Measurements from ENCODE around the gene PEX10. TPM values are rescaled to one million over a fixed set of nuclear protein-coding genes. Genes with fewer than 3 reads are reported as not detected.

Gene PEX10
- total RNA-seq, 5 donors from 2014 or later (not counting 1 experiment from before 2014, with no cell fraction given), result 11.7 to 13.2 (median 12.2) TPM

DNA sequence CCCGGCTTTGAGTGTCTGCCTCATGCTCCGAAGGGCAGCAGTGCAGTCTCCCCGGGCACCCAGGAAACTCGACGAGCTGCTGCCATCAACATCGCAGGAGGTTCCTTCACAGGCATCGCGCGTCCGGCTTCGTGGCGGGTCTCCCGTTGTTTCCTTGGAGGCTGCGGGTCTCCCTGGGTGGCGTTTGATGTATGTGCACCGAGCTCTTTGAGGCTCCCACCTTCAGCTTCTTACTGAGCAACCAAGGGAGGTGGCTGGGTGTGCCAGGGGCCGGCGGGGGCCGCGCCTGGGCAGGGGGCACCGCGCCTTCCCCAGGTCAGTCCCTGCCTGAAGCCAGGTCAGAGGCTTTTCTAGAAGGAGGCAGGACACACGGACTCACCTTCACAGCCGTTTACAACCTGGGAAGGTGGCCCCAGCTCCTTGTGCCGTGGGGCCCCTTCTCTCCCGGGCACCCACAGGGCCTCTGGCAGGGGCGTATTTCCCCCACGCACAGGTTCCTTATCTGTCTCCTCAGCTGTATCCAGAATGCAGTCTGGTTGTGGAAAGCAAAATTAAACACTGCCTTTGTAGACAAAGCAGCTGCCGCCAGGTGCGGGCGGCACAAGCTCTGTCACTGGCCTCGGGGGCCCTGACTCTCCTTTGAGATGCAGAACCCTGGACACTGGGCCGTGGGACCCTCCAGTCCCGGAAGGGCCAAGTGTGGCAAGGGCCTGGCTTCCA is 21.7 kb upstream of the PEX10 start:
- no peak for DNase-seq
- Histone ChIP-seq H3K36me3 (ENCODE audit: control insufficient read depth in 2 of 2, extremely low read depth in 1 of 2, insufficient read depth in 1 of 2, low read length in 1 of 2) (no peaks in the 10 kb centered on the region), H3K27ac (ENCODE audit: low read length) (no peak overlapping the region), H3K4me1 (ENCODE audit: control insufficient read depth in 1 of 2, extremely low read depth in 1 of 2, insufficient read depth in 2 of 2, low read length in 2 of 2) (no peaks in the 10 kb centered on the region), H3K4me3 (ENCODE audit: control insufficient read depth in 1 of 2, extremely low read depth in 1 of 2, low read length in 1 of 2) (no peak overlapping the region), H3K9me3 (no peaks in the 10 kb centered on the region), H3K27me3 (replicated peaks in 1 of 2; ENCODE audit: control insufficient read depth in 2 of 2, extremely low read depth in 1 of 2, insufficient read depth in 2 of 2, low read length in 1 of 2) (peaks cover 0 to 26% of the 10 kb centered on the region in 2 experiments)
- Mint-ChIP-seq H3K4me3 (no peak overlapping the region), H3K27ac (no peak overlapping the region), H3K36me3 (peaks cover 3% of the 10 kb centered on the region), H3K27me3 (peaks cover 0 to 2% of the 10 kb centered on the region in 2 donors), H3K9me3 (no peaks in the 10 kb centered on the region), H3K4me1 (no peaks in the 10 kb centered on the region)
- CTCF ChIA-PET, result no interaction called here
- WGBS (ENCODE audit: insufficient coverage), result 67% methylated on average over 26 of the region's 34 CpGs
- POLR2A ChIA-PET, result no interaction called here
- ATAC-seq (replicated peaks in 1 of 4), result no peak

DNA sequence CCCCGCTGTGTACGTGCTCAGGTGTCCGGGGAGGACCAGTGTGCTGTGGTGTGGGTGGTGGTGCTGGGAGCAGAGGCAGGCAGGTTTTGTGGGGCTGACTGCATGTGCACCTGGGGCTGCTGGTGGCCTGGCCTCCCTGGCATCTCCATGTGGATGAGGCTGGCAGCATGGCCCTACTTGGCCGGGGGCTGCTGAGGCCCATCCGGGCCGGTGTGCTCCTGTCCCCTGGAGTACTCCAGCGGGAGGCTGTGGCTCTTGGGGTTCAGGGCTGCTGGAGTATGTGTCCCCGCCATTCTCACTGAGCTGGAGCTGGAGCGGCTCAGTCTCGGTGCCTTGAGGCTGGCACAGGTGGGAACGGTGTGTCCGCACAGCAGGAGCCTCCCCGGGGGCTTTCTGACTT is 20.8 kb upstream of the PEX10 start:
- ChIA-PET POLR2A (no interaction called here), CTCF (no interaction called here)
- Histone ChIP-seq H3K27me3 (replicated peaks in 1 of 2; ENCODE audit: control insufficient read depth in 2 of 2, extremely low read depth in 1 of 2, insufficient read depth in 2 of 2, low read length in 1 of 2) (peaks cover 0 to 27% of the 10 kb centered on the region in 2 experiments), H3K4me3 (ENCODE audit: control insufficient read depth in 1 of 2, extremely low read depth in 1 of 2, low read length in 1 of 2) (no peak overlapping the region), H3K27ac (ENCODE audit: low read length) (no peak overlapping the region), H3K4me1 (ENCODE audit: control insufficient read depth in 1 of 2, extremely low read depth in 1 of 2, insufficient read depth in 2 of 2, low read length in 2 of 2) (no peaks in the 10 kb centered on the region), H3K36me3 (ENCODE audit: control insufficient read depth in 2 of 2, extremely low read depth in 1 of 2, insufficient read depth in 1 of 2, low read length in 1 of 2) (no peaks in the 10 kb centered on the region), H3K9me3 (no peaks in the 10 kb centered on the region)
- Mint-ChIP-seq H3K27me3 (peaks cover 0 to 3% of the 10 kb centered on the region in 2 donors), H3K27ac (no peak overlapping the region), H3K4me3 (no peak overlapping the region), H3K4me1 (no peaks in the 10 kb centered on the region), H3K36me3 (peaks cover 3% of the 10 kb centered on the region), H3K9me3 (no peaks in the 10 kb centered on the region)
- DNase-seq, result no peak
- ATAC-seq (replicated peaks in 1 of 4), result no peak
- WGBS (ENCODE audit: insufficient coverage), result 93% methylated on average over 11 of the region's 13 CpGs

DNA sequence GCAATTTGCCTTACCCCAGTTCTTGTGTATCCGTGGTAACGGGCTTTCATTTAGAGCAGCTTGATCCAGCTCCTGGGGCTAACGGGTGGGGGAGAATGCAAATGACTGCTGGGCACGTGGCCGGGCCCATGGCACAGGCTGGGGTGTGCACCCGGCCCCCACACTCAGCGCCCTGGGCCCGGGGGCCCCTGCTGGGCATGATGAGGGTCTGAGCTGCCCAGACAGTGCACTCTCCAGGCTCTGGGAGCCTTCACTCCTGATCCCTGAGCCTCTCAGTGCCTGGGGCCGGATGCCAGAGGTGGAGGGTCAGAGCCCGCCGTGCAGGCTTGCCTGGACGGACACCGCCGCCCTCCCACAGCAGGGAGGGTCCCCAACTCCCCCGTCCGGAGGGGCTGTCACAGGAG is 20.1 kb upstream of the PEX10 start:
- no peaks in the 10 kb centered on the region for H3K9me3 Mint-ChIP-seq

DNA sequence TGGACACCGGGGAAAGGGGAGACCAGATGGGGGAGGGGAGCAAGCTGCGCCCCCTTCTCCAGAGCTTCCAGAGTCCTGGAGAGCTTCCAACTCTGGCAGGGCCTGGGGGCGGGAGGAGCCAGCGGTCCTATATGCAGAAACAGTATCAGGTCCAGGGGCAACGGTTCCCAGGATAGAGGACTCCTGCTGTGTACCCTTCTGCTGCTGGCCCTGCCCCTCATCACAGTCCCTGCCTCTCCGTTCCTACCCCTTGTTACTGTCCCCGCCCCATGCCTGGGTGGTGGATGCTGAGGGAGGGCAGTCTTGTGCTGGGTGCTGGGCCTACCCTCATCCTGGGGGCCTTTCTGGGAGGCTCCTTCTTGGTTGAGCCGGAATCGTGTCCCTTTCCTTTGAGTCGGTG is 19.2 kb upstream of the PEX10 start:
- Histone ChIP-seq H3K27me3 (replicated peaks in 1 of 2; ENCODE audit: control insufficient read depth in 2 of 2, extremely low read depth in 1 of 2, insufficient read depth in 2 of 2, low read length in 1 of 2) (peaks cover 0 to 37% of the 10 kb centered on the region in 2 experiments), H3K36me3 (ENCODE audit: control insufficient read depth in 2 of 2, extremely low read depth in 1 of 2, insufficient read depth in 1 of 2, low read length in 1 of 2) (no peaks in the 10 kb centered on the region), H3K9me3 (no peaks in the 10 kb centered on the region), H3K4me1 (ENCODE audit: control insufficient read depth in 1 of 2, extremely low read depth in 1 of 2, insufficient read depth in 2 of 2, low read length in 2 of 2) (no peaks in the 10 kb centered on the region), H3K4me3 (ENCODE audit: control insufficient read depth in 1 of 2, extremely low read depth in 1 of 2, low read length in 1 of 2) (no peak overlapping the region), H3K27ac (ENCODE audit: low read length) (no peak overlapping the region)
- H3K36me3 Mint-ChIP-seq, result no peaks in the 10 kb centered on the region
- POLR2A ChIA-PET, result no interaction called here
- CTCF ChIA-PET, result no interaction called here
- no peak overlapping the region for H3K27ac Mint-ChIP-seq
- no peaks in the 10 kb centered on the region for H3K4me1 Mint-ChIP-seq
- ATAC-seq (replicated peaks in 1 of 4) (no peak), DNase-seq (no peak)
- no peaks in the 10 kb centered on the region for H3K9me3 Mint-ChIP-seq
- H3K4me3 Mint-ChIP-seq, result no peak overlapping the region
- peaks cover 0 to 3% of the 10 kb centered on the region in 2 donors for H3K27me3 Mint-ChIP-seq
- WGBS (ENCODE audit: insufficient coverage), result 100% methylated on average over 4 of the region's 10 CpGs

More for the DNA sequence above, 20.1 kb upstream of the PEX10 start:
- CTCF ChIA-PET, result no interaction called here
- Histone ChIP-seq H3K27ac (ENCODE audit: low read length) (no peak overlapping the region), H3K36me3 (ENCODE audit: control insufficient read depth in 2 of 2, extremely low read depth in 1 of 2, insufficient read depth in 1 of 2, low read length in 1 of 2) (no peaks in the 10 kb centered on the region), H3K27me3 (replicated peaks in 1 of 2; ENCODE audit: control insufficient read depth in 2 of 2, extremely low read depth in 1 of 2, insufficient read depth in 2 of 2, low read length in 1 of 2) (peaks cover 0 to 33% of the 10 kb centered on the region in 2 experiments), H3K4me3 (ENCODE audit: control insufficient read depth in 1 of 2, extremely low read depth in 1 of 2, low read length in 1 of 2) (no peak overlapping the region), H3K9me3 (no peaks in the 10 kb centered on the region), H3K4me1 (ENCODE audit: control insufficient read depth in 1 of 2, extremely low read depth in 1 of 2, insufficient read depth in 2 of 2, low read length in 2 of 2) (no peaks in the 10 kb centered on the region)
- POLR2A ChIA-PET, result no interaction called here
- ATAC-seq (replicated peaks in 1 of 4) (no peak), DNase-seq (no peak)
- Mint-ChIP-seq H3K27ac (no peak overlapping the region), H3K4me1 (no peaks in the 10 kb centered on the region), H3K36me3 (peaks cover under 1% of the 10 kb centered on the region), H3K4me3 (no peak overlapping the region), H3K27me3 (peaks cover 0 to 3% of the 10 kb centered on the region in 2 donors)
- 81% methylated on average over 11 of the region's 16 CpGs for WGBS (ENCODE audit: insufficient coverage)

DNA sequence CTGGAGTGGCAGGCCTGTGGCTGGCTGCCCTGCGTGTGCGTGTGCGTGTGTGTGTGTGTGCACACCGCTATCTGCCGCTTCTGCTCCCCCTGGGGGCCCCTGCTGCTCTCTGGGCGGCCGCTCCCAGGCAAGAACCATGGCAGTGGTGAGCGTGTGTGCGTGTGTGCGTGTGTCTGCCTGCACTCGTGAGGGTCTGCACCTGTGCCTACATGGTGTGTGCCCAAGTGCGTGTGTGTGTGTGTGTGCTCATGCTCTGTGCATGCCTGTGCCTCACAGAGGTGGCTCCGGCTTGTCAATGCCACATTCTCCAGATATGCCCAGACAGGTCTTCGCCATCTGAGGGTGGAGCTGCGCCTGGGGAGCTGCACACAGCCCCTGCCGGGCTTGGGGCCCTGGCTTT is 18.7 kb upstream of the PEX10 start:
- H3K4me3 Mint-ChIP-seq, result no peak overlapping the region
- peaks cover 0 to 37% of the 10 kb centered on the region in 2 experiments for H3K27me3 ChIP-seq (replicated peaks in 1 of 2; ENCODE audit: control insufficient read depth in 2 of 2, extremely low read depth in 1 of 2, insufficient read depth in 2 of 2, low read length in 1 of 2)
- CTCF ChIA-PET, result no interaction called here
- H3K9me3 ChIP-seq, result no peaks in the 10 kb centered on the region
- H3K4me3 ChIP-seq (ENCODE audit: control insufficient read depth in 1 of 2, extremely low read depth in 1 of 2, low read length in 1 of 2), result no peak overlapping the region
- POLR2A ChIA-PET, result no interaction called here
- no peaks in the 10 kb centered on the region for H3K4me1 ChIP-seq (ENCODE audit: control insufficient read depth in 1 of 2, extremely low read depth in 1 of 2, insufficient read depth in 2 of 2, low read length in 2 of 2)
- H3K36me3 Mint-ChIP-seq, result no peaks in the 10 kb centered on the region
- peaks cover 0 to 3% of the 10 kb centered on the region in 2 donors for H3K27me3 Mint-ChIP-seq
- ATAC-seq (replicated peaks in 1 of 4), result no peak
- no peak overlapping the region for H3K27ac Mint-ChIP-seq
- 66% methylated on average over 14 of the region's 16 CpGs for WGBS (ENCODE audit: insufficient coverage)
- no peak for DNase-seq
- H3K36me3 ChIP-seq (ENCODE audit: control insufficient read depth in 2 of 2, extremely low read depth in 1 of 2, insufficient read depth in 1 of 2, low read length in 1 of 2), result no peaks in the 10 kb centered on the region
- H3K4me1 Mint-ChIP-seq, result no peaks in the 10 kb centered on the region
- no peaks in the 10 kb centered on the region for H3K9me3 Mint-ChIP-seq
- no peak overlapping the region for H3K27ac ChIP-seq (ENCODE audit: low read length)

DNA sequence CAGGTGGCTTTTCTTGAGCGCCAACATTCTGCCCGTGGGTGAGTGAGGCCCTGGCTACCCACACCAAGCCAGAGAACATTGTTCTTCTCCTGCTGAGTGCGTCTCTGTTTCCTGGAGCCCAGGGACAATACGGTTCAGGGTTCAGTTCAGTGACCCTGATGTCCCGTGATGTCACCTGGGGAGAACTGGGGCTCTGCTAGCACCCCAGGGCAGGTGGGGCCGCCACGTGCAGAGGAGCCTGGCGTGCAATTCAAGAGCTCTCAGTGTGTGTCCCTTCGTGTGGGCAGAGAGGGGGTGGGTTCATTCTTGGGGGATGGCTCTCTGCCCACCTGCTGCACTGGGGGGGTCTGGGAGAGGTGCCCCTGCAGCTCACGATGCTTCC is 18.2 kb upstream of the PEX10 start:
- 84% methylated on average over 9 of the region's 10 CpGs for WGBS (ENCODE audit: insufficient coverage)
- Histone ChIP-seq H3K27me3 (replicated peaks in 1 of 2; ENCODE audit: control insufficient read depth in 2 of 2, extremely low read depth in 1 of 2, insufficient read depth in 2 of 2, low read length in 1 of 2) (peaks cover 0 to 37% of the 10 kb centered on the region in 2 experiments), H3K36me3 (ENCODE audit: control insufficient read depth in 2 of 2, extremely low read depth in 1 of 2, insufficient read depth in 1 of 2, low read length in 1 of 2) (no peaks in the 10 kb centered on the region), H3K9me3 (no peaks in the 10 kb centered on the region), H3K4me3 (ENCODE audit: control insufficient read depth in 1 of 2, extremely low read depth in 1 of 2, low read length in 1 of 2) (no peak overlapping the region), H3K4me1 (ENCODE audit: control insufficient read depth in 1 of 2, extremely low read depth in 1 of 2, insufficient read depth in 2 of 2, low read length in 2 of 2) (no peaks in the 10 kb centered on the region), H3K27ac (ENCODE audit: low read length) (no peak overlapping the region)
- H3K27ac Mint-ChIP-seq, result no peak overlapping the region
- CTCF ChIA-PET, result no interaction called here
- no peak overlapping the region for H3K4me3 Mint-ChIP-seq
- H3K4me1 Mint-ChIP-seq, result no peaks in the 10 kb centered on the region
- ATAC-seq (replicated peaks in 1 of 4) (no peak), DNase-seq (no peak)
- peaks cover 0 to 3% of the 10 kb centered on the region in 2 donors for H3K27me3 Mint-ChIP-seq
- POLR2A ChIA-PET, result no interaction called here
- no peaks in the 10 kb centered on the region for H3K36me3 Mint-ChIP-seq
- no peaks in the 10 kb centered on the region for H3K9me3 Mint-ChIP-seq

All from T-cell (primary cell).